HepG2 (cell line): Measurements from ENCODE around the gene SIRT1. TPM values are rescaled to one million over a fixed set of nuclear protein-coding genes. Genes with fewer than 3 reads are reported as not detected.
A peak's percentile ranks its signal among the peaks of the same experiment; 100 is the strongest.

ENCODE experiments used
- CBX2 ChIP-seq, 2 experiments: fragments of 200-600 bp in 1 of 2; sonication (generic); formaldehyde crosslinking in 1 of 2; IDR thresholded peaks; 2 replicates each; pipeline versions ENCODE4 v1.7.0 to v1.8.1; 2018 to 2022; ENCODE audit warnings: low read depth in 2 of 2, low read length in 1 of 2, mild to moderate bottlenecking in 1 of 2, missing genetic modification reagents in 1 of 2
- EHMT2 ChIP-seq: fragments of 200-600 bp; sonication (generic); IDR thresholded peaks from 2 replicates; pipeline ENCODE4 v1.7.0; 2017; ENCODE audit warnings: antibody characterized with exemption, low read depth, low read length, borderline replicate concordance
- IRX3 ChIP-seq: sonication (generic); formaldehyde crosslinking; IDR thresholded peaks from 2 replicates; pipeline ENCODE4 v1.8.1; 2023; ENCODE audit warnings: mild to moderate bottlenecking, low read depth, missing genetic modification reagents, borderline replicate concordance
- MAF1 ChIP-seq: sonication (generic); formaldehyde crosslinking; IDR thresholded peaks from 2 replicates; pipeline ENCODE4 v1.5.0; 2020; ENCODE audit warnings: missing genetic modification reagents, borderline replicate concordance
- MYC ChIP-seq: sonication (generic); formaldehyde crosslinking; IDR thresholded peaks from 2 replicates; pipeline ENCODE4 v1.9.0; 2021; ENCODE audit warnings: missing genetic modification reagents, borderline replicate concordance
- MZF1 ChIP-seq: sonication (generic); formaldehyde crosslinking; IDR thresholded peaks from 2 replicates; pipeline ENCODE4 v1.8.1; 2023; ENCODE audit warnings: mild to moderate bottlenecking, missing genetic modification reagents, borderline replicate concordance
- NONO ChIP-seq, 2 experiments: fragments of 450-650 bp in 1 of 2; sonication (generic) in 1 of 2; formaldehyde crosslinking in 1 of 2; IDR thresholded peaks in 1 of 2; conservative IDR thresholded peaks in 1 of 2; 2 replicates each; pipeline versions ENCODE4 v1.6.1 to v1.8.0; 2017 to 2022; ENCODE audit warnings: mild to moderate bottlenecking in 1 of 2, missing genetic modification reagents in 1 of 2, moderate library complexity in 1 of 2
- RARA ChIP-seq: IDR thresholded peaks from 2 replicates; pipeline ENCODE4 v1.6.1; 2016; ENCODE audit warnings: missing genetic modification reagents, missing compliant biosample characterization
- SIX4 ChIP-seq: sonication (generic); formaldehyde crosslinking; IDR thresholded peaks from 2 replicates; pipeline ENCODE4 v1.4.0; 2020; ENCODE audit warnings: missing genetic modification reagents
- SNAI1 ChIP-seq: sonication (generic); formaldehyde crosslinking; IDR thresholded peaks from 2 replicates; pipeline ENCODE4 v1.5.0; 2020; ENCODE audit warnings: mild to moderate bottlenecking, missing genetic modification reagents, borderline replicate concordance
- ZFP82 ChIP-seq: sonication (generic); formaldehyde crosslinking; IDR thresholded peaks from 2 replicates; pipeline ENCODE4 v1.5.1; 2020; ENCODE audit warnings: mild to moderate bottlenecking, missing genetic modification reagents, borderline replicate concordance
- ZNF629 ChIP-seq: sonication (generic); formaldehyde crosslinking; conservative IDR thresholded peaks from 2 replicates; pipeline ENCODE4 v1.5.0; 2020; ENCODE audit warnings: missing genetic modification reagents
- ZNF761 ChIP-seq: sonication (generic); formaldehyde crosslinking; conservative IDR thresholded peaks from 2 replicates; pipeline ENCODE4 v1.4.0; 2020; ENCODE audit warnings: mild to moderate bottlenecking, missing genetic modification reagents
- ZSCAN20 ChIP-seq: sonication (generic); formaldehyde crosslinking; IDR thresholded peaks from 2 replicates; pipeline ENCODE4 v1.4.0; 2020; ENCODE audit warnings: missing genetic modification reagents, mild to moderate bottlenecking, borderline replicate concordance
- polyA plus RNA-seq, 8 experiments: library from polyadenylated mRNA; depleted of rRNA in 3 of 8; stranded (reverse) in 7 of 8; unstranded in 1 of 8; fragments of >200 nt; fragmentation: Illumina TruSeq in 4 of 8; extraction: Trizol in 4 of 8; gene quantifications; 2 replicates each; pipeline versions ENCODE4 v1.2.1 to v1.2.3, GENCODE V29; 2011 to 2016; ENCODE audit warnings: low read depth in 4 of 8, missing spikeins in 1 of 8, mixed read lengths in 1 of 8; ENCODE audit not compliant: insufficient read depth in 1 of 8
- total RNA-seq, 5 experiments: library from RNA; depleted of rRNA; stranded (reverse); fragments of >200 nt; fragmentation: Illumina TruSeq; extraction: Trizol; gene quantifications; 2 replicates each; pipeline ENCODE4 v1.2.3, GENCODE V29; 2016; ENCODE audit warnings: low read depth in 1 of 5
- TF ChIP-seq, protein P1 (sequence below): IDR thresholded peaks from 2 replicates; pipeline ENCODE4 v1.6.1; 2016; ENCODE audit warnings: missing compliant biosample characterization, missing genetic modification reagents, borderline replicate concordance
- TF ChIP-seq, protein P2 (sequence below): sonication (generic); formaldehyde crosslinking; IDR thresholded peaks from 2 replicates; pipeline ENCODE4 v1.8.0; 2022; ENCODE audit warnings: mild to moderate bottlenecking, missing genetic modification reagents; ENCODE audit not compliant: insufficient replicate concordance
- TF ChIP-seq, protein P3 (sequence below): sonication (generic); formaldehyde crosslinking; IDR thresholded peaks from 2 replicates; pipeline ENCODE4 v1.5.0; 2020; ENCODE audit warnings: missing genetic modification reagents, mild to moderate bottlenecking, borderline replicate concordance
- TF ChIP-seq, protein P4 (sequence below): sonication (generic); formaldehyde crosslinking; IDR thresholded peaks from 2 replicates; pipeline ENCODE4 v1.5.1; 2020; ENCODE audit warnings: missing genetic modification reagents, mild to moderate bottlenecking, borderline replicate concordance
- TF ChIP-seq, protein P5 (sequence below): sonication (generic); formaldehyde crosslinking; IDR thresholded peaks from 2 replicates; pipeline ENCODE4 v1.5.0; 2020; ENCODE audit warnings: missing genetic modification reagents
- TF ChIP-seq, protein P6 (sequence below): sonication (generic); formaldehyde crosslinking; IDR thresholded peaks from 2 replicates; pipeline ENCODE4 v1.4.0; 2020; ENCODE audit warnings: mild to moderate bottlenecking, missing genetic modification reagents

Gene SIRT1
- total and polyA plus RNA-seq, 2 of the 13 experiments (the other 11 are each of a cell fraction or from before 2014, with no cell fraction given) = 9.4 to 10.2 TPM

DNA sequence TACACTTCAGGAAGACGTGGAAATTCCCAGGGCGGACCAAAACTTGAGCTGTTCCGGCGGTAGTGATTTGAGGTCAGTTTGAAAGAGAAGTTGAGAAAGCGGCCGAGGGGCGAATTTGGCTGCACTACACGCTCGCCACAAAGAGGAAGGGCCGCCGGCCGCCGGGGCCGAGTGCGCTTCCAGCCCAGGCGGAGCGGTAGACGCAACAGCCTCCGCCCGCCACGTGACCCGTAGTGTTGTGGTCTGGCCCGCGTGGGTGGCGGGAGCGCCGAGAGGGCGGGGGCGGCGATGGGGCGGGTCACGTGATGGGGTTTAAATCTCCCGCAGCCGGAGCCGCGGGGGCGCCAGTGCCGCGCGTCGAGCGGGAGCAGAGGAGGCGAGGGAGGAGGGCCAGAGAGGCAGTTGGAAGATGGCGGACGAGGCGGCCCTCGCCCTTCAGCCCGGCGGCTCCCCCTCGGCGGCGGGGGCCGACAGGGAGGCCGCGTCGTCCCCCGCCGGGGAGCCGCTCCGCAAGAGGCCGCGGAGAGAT lies at the start of gene SIRT1 (continued):
- TF ChIP-seq, protein P1, sequence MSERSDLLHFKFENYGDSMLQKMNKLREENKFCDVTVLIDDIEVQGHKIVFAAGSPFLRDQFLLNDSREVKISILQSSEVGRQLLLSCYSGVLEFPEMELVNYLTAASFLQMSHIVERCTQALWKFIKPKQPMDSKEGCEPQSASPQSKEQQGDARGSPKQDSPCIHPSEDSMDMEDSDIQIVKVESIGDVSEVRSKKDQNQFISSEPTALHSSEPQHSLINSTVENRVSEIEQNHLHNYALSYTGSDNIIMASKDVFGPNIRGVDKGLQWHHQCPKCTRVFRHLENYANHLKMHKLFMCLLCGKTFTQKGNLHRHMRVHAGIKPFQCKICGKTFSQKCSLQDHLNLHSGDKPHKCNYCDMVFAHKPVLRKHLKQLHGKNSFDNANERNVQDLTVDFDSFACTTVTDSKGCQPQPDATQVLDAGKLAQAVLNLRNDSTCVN (CRISPR knock-in tag) = peak; percentile 81; the same call in 1 of the 2 replicates
- TF ChIP-seq MAF1 (CRISPR knock-in tag) (peak; percentile 56; the same call in 1 of the 2 replicates), MYC (CRISPR knock-in tag) (peak; percentile 97), SIX4 (CRISPR knock-in tag) (peak; percentile 14; the same call in 1 of the 2 replicates), RARA (CRISPR knock-in tag) (peak; percentile 81), ZNF629 (CRISPR knock-in tag) (no peak), SNAI1 (0 out of 2 replicates have a peak, but pooled peaks have one; percentile 78), EHMT2 (no peak), MZF1 (CRISPR knock-in tag) (no peak), CBX2 (IDR thresholded peaks at IDR 0.05; ENCODE audit: low read depth, low read length) (no peak), CBX2 (CRISPR knock-in tag; IDR thresholded peaks at IDR 0.05; ENCODE audit: low read depth) (no peak), NONO (IDR thresholded peaks at IDR 0.05) (no peak), NONO (CRISPR knock-in tag; conservative IDR thresholded peaks at IDR 0.05) (peak; percentile 90), ZNF761 (CRISPR knock-in tag) (peak; percentile 35; the same call in 1 of the 2 replicates), IRX3 (CRISPR knock-in tag) (peak; percentile 87; the same call in 1 of the 2 replicates), ZSCAN20 (CRISPR knock-in tag) (0 out of 2 replicates have a peak, but pooled peaks have one; percentile 68), ZFP82 (no peak)
- TF ChIP-seq, protein P2, sequence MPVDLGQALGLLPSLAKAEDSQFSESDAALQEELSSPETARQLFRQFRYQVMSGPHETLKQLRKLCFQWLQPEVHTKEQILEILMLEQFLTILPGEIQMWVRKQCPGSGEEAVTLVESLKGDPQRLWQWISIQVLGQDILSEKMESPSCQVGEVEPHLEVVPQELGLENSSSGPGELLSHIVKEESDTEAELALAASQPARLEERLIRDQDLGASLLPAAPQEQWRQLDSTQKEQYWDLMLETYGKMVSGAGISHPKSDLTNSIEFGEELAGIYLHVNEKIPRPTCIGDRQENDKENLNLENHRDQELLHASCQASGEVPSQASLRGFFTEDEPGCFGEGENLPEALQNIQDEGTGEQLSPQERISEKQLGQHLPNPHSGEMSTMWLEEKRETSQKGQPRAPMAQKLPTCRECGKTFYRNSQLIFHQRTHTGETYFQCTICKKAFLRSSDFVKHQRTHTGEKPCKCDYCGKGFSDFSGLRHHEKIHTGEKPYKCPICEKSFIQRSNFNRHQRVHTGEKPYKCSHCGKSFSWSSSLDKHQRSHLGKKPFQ (CRISPR knock-in tag) = peak; percentile 55
- TF ChIP-seq, protein P3, sequence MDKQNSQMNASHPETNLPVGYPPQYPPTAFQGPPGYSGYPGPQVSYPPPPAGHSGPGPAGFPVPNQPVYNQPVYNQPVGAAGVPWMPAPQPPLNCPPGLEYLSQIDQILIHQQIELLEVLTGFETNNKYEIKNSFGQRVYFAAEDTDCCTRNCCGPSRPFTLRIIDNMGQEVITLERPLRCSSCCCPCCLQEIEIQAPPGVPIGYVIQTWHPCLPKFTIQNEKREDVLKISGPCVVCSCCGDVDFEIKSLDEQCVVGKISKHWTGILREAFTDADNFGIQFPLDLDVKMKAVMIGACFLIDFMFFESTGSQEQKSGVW = no peak
- TF ChIP-seq, protein P4, sequence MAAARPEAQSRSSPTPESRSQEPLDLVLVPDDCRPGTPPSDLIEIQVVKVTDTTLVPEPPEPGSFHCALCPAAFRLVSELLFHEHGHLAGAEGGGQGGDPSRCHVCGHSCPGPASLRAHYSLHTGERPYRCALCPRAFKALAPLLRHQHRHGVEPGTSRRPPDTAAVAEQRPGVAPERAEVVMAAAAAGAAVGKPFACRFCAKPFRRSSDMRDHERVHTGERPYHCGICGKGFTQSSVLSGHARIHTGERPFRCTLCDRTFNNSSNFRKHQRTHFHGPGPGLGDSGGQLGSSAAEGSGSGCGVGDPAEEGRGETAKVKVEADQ (CRISPR knock-in tag) = peak; percentile 29; the same call in 1 of the 2 replicates
- TF ChIP-seq, protein P5, sequence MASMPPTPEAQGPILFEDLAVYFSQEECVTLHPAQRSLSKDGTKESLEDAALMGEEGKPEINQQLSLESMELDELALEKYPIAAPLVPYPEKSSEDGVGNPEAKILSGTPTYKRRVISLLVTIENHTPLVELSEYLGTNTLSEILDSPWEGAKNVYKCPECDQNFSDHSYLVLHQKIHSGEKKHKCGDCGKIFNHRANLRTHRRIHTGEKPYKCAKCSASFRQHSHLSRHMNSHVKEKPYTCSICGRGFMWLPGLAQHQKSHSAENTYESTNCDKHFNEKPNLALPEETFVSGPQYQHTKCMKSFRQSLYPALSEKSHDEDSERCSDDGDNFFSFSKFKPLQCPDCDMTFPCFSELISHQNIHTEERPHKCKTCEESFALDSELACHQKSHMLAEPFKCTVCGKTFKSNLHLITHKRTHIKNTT (CRISPR knock-in tag) = no peak
- TF ChIP-seq, protein P6, sequence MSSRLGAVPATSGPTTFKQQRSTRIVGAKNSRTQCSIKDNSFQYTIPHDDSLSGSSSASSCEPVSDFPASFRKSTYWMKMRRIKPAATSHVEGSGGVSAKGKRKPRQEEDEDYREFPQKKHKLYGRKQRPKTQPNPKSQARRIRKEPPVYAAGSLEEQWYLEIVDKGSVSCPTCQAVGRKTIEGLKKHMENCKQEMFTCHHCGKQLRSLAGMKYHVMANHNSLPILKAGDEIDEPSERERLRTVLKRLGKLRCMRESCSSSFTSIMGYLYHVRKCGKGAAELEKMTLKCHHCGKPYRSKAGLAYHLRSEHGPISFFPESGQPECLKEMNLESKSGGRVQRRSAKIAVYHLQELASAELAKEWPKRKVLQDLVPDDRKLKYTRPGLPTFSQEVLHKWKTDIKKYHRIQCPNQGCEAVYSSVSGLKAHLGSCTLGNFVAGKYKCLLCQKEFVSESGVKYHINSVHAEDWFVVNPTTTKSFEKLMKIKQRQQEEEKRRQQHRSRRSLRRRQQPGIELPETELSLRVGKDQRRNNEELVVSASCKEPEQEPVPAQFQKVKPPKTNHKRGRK (CRISPR knock-in tag) = no peak
